ENCODE data around the gene NUDT16L1.

Gene NUDT16L1

GRCh38 chr16:4651827-4652226 lies 41.5 kb upstream of the NUDT16L1 start:
- Histone ChIP-seq H3K27me3 (replicated peaks; ENCODE audit: insufficient read depth, low read length) (no peaks in the 10 kb centered on the region), H3K9me3 (replicated peaks; ENCODE audit: insufficient read depth, low read length) (no peaks in the 10 kb centered on the region), H3K4me3 (ENCODE audit: low read length) (no peak overlapping the region), H2AFZ (ENCODE audit: low read length) (no peak overlapping the region), H4K20me1 (ENCODE audit: insufficient read depth, low read length) (no peaks in the 10 kb centered on the region), H3K36me3 (replicated peaks; ENCODE audit: insufficient read depth, low read length) (no peaks in the 10 kb centered on the region), H3K27ac (ENCODE audit: low read length) (no peak overlapping the region), H3K4me1 (ENCODE audit: low read length) (no peaks in the 10 kb centered on the region), H3K79me2 (ENCODE audit: low read length) (peaks cover 25% of the 10 kb centered on the region), H3K9me2 (replicated peaks; ENCODE audit: insufficient read depth, low read length) (no peaks in the 10 kb centered on the region), H3F3A (ENCODE audit: insufficient read depth, low read length) (no peaks in the 10 kb centered on the region), H3K9ac (ENCODE audit: low read length) (no peak overlapping the region), H3K4me2 (ENCODE audit: low read depth, low read length) (no peak overlapping the region)
- TF ChIP-seq CTCF (IDR thresholded peaks at IDR 0.05; ENCODE audit: low read length) (no peak), EZH2phosphoT487 (IDR thresholded peaks at IDR 0.05; ENCODE audit: low read length) (no peak), EZH2 (optimal IDR thresholded peaks at IDR 0.05; ENCODE audit: low read depth, low read length) (no peak)
- DNase-seq: no peak

- no peaks in the 10 kb centered on the region for H4K20me1 ChIP-seq (ENCODE audit: insufficient read depth, low read length)
- no peak overlapping the region for H3K4me3 ChIP-seq (ENCODE audit: low read length)
- H3K27ac ChIP-seq (ENCODE audit: low read length): no peak overlapping the region
- H3K9ac ChIP-seq (ENCODE audit: low read length): no peak overlapping the region
- H3K4me2 ChIP-seq (ENCODE audit: low read depth, low read length): no peak overlapping the region
- TF ChIP-seq EZH2phosphoT487 (IDR thresholded peaks at IDR 0.05; ENCODE audit: low read length) (no peak), EZH2 (optimal IDR thresholded peaks at IDR 0.05; ENCODE audit: low read depth, low read length) (no peak), CTCF (IDR thresholded peaks at IDR 0.05; ENCODE audit: low read length) (no peak)
- no peaks in the 10 kb centered on the region for H3K9me3 ChIP-seq (replicated peaks; ENCODE audit: insufficient read depth, low read length)
- H3F3A ChIP-seq (ENCODE audit: insufficient read depth, low read length): no peaks in the 10 kb centered on the region
- no peaks in the 10 kb centered on the region for H3K27me3 ChIP-seq (replicated peaks; ENCODE audit: insufficient read depth, low read length)
- no peaks in the 10 kb centered on the region for H3K4me1 ChIP-seq (ENCODE audit: low read length)
- no peak for DNase-seq
- no peaks in the 10 kb centered on the region for H3K9me2 ChIP-seq (replicated peaks; ENCODE audit: insufficient read depth, low read length)
- no peaks in the 10 kb centered on the region for H3K36me3 ChIP-seq (replicated peaks; ENCODE audit: insufficient read depth, low read length)
- H3K79me2 ChIP-seq (ENCODE audit: low read length): peaks cover 18% of the 10 kb centered on the region
- H2AFZ ChIP-seq (ENCODE audit: low read length): no peak overlapping the region
Measured at GRCh38 chr16:4652561-4652960, 40.8 kb upstream of the NUDT16L1 start.

- Histone ChIP-seq H4K20me1 (ENCODE audit: insufficient read depth, low read length) (no peaks in the 10 kb centered on the region), H3K4me2 (ENCODE audit: low read depth, low read length) (no peak overlapping the region), H3F3A (ENCODE audit: insufficient read depth, low read length) (no peaks in the 10 kb centered on the region), H3K4me3 (ENCODE audit: low read length) (no peak overlapping the region), H3K4me1 (ENCODE audit: low read length) (no peaks in the 10 kb centered on the region), H3K9me2 (replicated peaks; ENCODE audit: insufficient read depth, low read length) (no peaks in the 10 kb centered on the region), H3K36me3 (replicated peaks; ENCODE audit: insufficient read depth, low read length) (no peaks in the 10 kb centered on the region), H3K79me2 (ENCODE audit: low read length) (peaks cover 9% of the 10 kb centered on the region), H3K9me3 (replicated peaks; ENCODE audit: insufficient read depth, low read length) (no peaks in the 10 kb centered on the region), H2AFZ (ENCODE audit: low read length) (no peak overlapping the region), H3K27ac (ENCODE audit: low read length) (no peak overlapping the region), H3K9ac (ENCODE audit: low read length) (no peak overlapping the region), H3K27me3 (replicated peaks; ENCODE audit: insufficient read depth, low read length) (no peaks in the 10 kb centered on the region)
- TF ChIP-seq CTCF (IDR thresholded peaks at IDR 0.05; ENCODE audit: low read length) (no peak), EZH2phosphoT487 (IDR thresholded peaks at IDR 0.05; ENCODE audit: low read length) (no peak), EZH2 (optimal IDR thresholded peaks at IDR 0.05; ENCODE audit: low read depth, low read length) (no peak)
- DNase-seq: no peak
Measured at GRCh38 chr16:4654011-4654963, 39.1 kb upstream of the NUDT16L1 start.
